H9 (cell line): Measurements from ENCODE around the gene C16orf92. TPM values are rescaled to one million over a fixed set of nuclear protein-coding genes. Genes with fewer than 3 reads are reported as not detected.
A peak's percentile ranks its signal among the peaks of the same experiment; 100 is the strongest.

ENCODE experiments used
- DNase-seq: peaks from one replicate; pipeline ENCODE4 v3.0.0-alpha.2; 2017
- H2AFZ ChIP-seq: one replicate; pipeline ENCODE4 v1.6.1; 2013; ENCODE audit warnings: mild to moderate bottlenecking, low read length, control low read depth, moderate library complexity
- H2AK5ac ChIP-seq: 2 replicates; pipeline ENCODE4 v1.6.1; 2013; ENCODE audit warnings: low read length, control low read depth, mixed read lengths; ENCODE audit not compliant: insufficient read length
- H2BK120ac ChIP-seq: one replicate; pipeline ENCODE4 v1.6.1; 2013; ENCODE audit warnings: low read depth, mild to moderate bottlenecking, low read length, control low read depth, inconsistent platforms; ENCODE audit not compliant: poor library complexity, severe bottlenecking
- H2BK12ac ChIP-seq: 2 replicates; pipeline ENCODE4 v1.6.1; 2013; ENCODE audit warnings: low read length, control low read depth, mixed read lengths, low read depth; ENCODE audit not compliant: insufficient read length
- H2BK15ac ChIP-seq: 2 replicates; pipeline ENCODE4 v1.6.1; 2013; ENCODE audit warnings: low read depth, low read length, control low read depth
- H2BK20ac ChIP-seq: one replicate; pipeline ENCODE4 v1.6.1; 2013; ENCODE audit warnings: low read depth, mild to moderate bottlenecking, low read length, control low read depth, inconsistent platforms; ENCODE audit not compliant: poor library complexity, severe bottlenecking
- H2BK5ac ChIP-seq: 2 replicates; pipeline ENCODE4 v1.6.1; 2013; ENCODE audit warnings: low read length, control low read depth, mixed read lengths; ENCODE audit not compliant: insufficient read length
- H3K14ac ChIP-seq: 2 replicates; pipeline ENCODE4 v1.6.1; 2013; ENCODE audit warnings: low read length, control low read depth; ENCODE audit not compliant: insufficient read depth
- H3K18ac ChIP-seq: 2 replicates; pipeline ENCODE4 v1.6.1; 2013; ENCODE audit warnings: low read depth, mild to moderate bottlenecking, mixed read lengths, low read length, control low read depth; ENCODE audit not compliant: insufficient read length
- H3K23ac ChIP-seq: 2 replicates; pipeline ENCODE4 v1.6.1; 2013; ENCODE audit warnings: low read length, control low read depth, mixed read lengths, low read depth; ENCODE audit not compliant: insufficient read length
- H3K23me2 ChIP-seq: 2 replicates; pipeline ENCODE4 v1.6.1; 2013; ENCODE audit warnings: low read depth, mild to moderate bottlenecking, mixed read lengths, low read length, control low read depth; ENCODE audit not compliant: insufficient read length, poor library complexity, severe bottlenecking
- H3K27ac ChIP-seq: 2 replicates; pipeline ENCODE4 v1.5.1; 2013; ENCODE audit warnings: low read length, control low read depth, mixed read lengths, low read depth; ENCODE audit not compliant: insufficient read length
- H3K27me3 ChIP-seq: 2 replicates; pipeline ENCODE4 v1.6.1; 2013; ENCODE audit warnings: low read length, control low read depth, inconsistent platforms; ENCODE audit not compliant: insufficient read depth
- H3K4ac ChIP-seq: 2 replicates; pipeline ENCODE4 v1.6.1; 2013; ENCODE audit warnings: low read depth, mild to moderate bottlenecking, control low read depth, inconsistent platforms, low read length, moderate library complexity
- H3K4me1 ChIP-seq: 2 replicates; pipeline ENCODE4 v1.6.1; 2013; ENCODE audit warnings: low read length, control low read depth, inconsistent platforms; ENCODE audit not compliant: insufficient read depth
- H3K4me2 ChIP-seq: 2 replicates; pipeline ENCODE4 v1.6.1; 2013; ENCODE audit warnings: low read length, control low read depth, mixed read lengths; ENCODE audit not compliant: insufficient read length, insufficient read depth
- H3K56ac ChIP-seq: 2 replicates; pipeline ENCODE4 v1.6.1; 2013; ENCODE audit warnings: low read depth, mild to moderate bottlenecking, mixed read lengths, low read length, control low read depth; ENCODE audit not compliant: insufficient read length
- H3K79me1 ChIP-seq: 2 replicates; pipeline ENCODE4 v1.6.1; 2013; ENCODE audit warnings: low read depth, mild to moderate bottlenecking, moderate library complexity, low read length, control low read depth, inconsistent platforms; ENCODE audit not compliant: insufficient read depth, poor library complexity, severe bottlenecking
- H3K79me2 ChIP-seq: 2 replicates; pipeline ENCODE4 v1.6.1; 2013; ENCODE audit warnings: low read length, control low read depth, inconsistent platforms; ENCODE audit not compliant: insufficient read depth
- H3K9ac ChIP-seq: 2 replicates; pipeline ENCODE4 v1.6.1; 2013; ENCODE audit warnings: low read length, control low read depth, mixed read lengths; ENCODE audit not compliant: insufficient read length; ENCODE audit errors: extremely low read depth
- H3K9me3 ChIP-seq: one replicate; pipeline ENCODE4 v1.6.1; 2013; ENCODE audit warnings: low read depth, low read length, inconsistent platforms; ENCODE audit not compliant: control insufficient read depth
- H3T11ph ChIP-seq: one replicate; pipeline ENCODE4 v1.6.1; 2013; ENCODE audit warnings: mild to moderate bottlenecking, low read length, control low read depth, inconsistent platforms
- H4K20me1 ChIP-seq: one replicate; pipeline ENCODE4 v1.6.1; 2013; ENCODE audit not compliant: control insufficient read depth, insufficient read length, insufficient read depth
- H4K5ac ChIP-seq: 2 replicates; pipeline ENCODE4 v1.6.1; 2013; ENCODE audit warnings: low read depth, mild to moderate bottlenecking, mixed read lengths, low read length, control low read depth; ENCODE audit not compliant: insufficient read length
- H4K8ac ChIP-seq: replicated peaks from 2 replicates; pipeline ENCODE4 v1.6.1; 2013; ENCODE audit warnings: low read length, control low read depth, mixed read lengths, low read depth; ENCODE audit not compliant: insufficient read length
- H4K91ac ChIP-seq: 2 replicates; pipeline ENCODE4 v1.6.1; 2013; ENCODE audit warnings: low read depth, mild to moderate bottlenecking, moderate library complexity, mixed read lengths, low read length, control low read depth; ENCODE audit not compliant: insufficient read length
- H3K27ac Mint-ChIP-seq, 3 experiments: 2 replicates in 2 of 3; 3 replicates in 1 of 3; pipeline ENCODE4 v1.8.0; 2020 to 2021; ENCODE audit warnings: mixed read lengths in 3 of 3, mild to moderate bottlenecking in 1 of 3, moderate library complexity in 1 of 3
- H3K27me3 Mint-ChIP-seq: 2 replicates; pipeline ENCODE4 v1.8.0; 2021; ENCODE audit warnings: low read depth, mild to moderate bottlenecking, moderate library complexity, mixed read lengths
- H3K36me3 Mint-ChIP-seq, 3 experiments: 2 replicates in 2 of 3; 3 replicates in 1 of 3; pipeline ENCODE4 v1.8.0; 2020 to 2021; ENCODE audit warnings: low read depth in 3 of 3, mixed read lengths in 3 of 3; ENCODE audit not compliant: insufficient read depth in 1 of 3
- H3K4me1 Mint-ChIP-seq, 2 experiments: 2 replicates each; pipeline ENCODE4 v1.8.0; 2020; ENCODE audit warnings: mixed read lengths in 2 of 2
- H3K4me3 Mint-ChIP-seq, 2 experiments: 2 replicates in 1 of 2; 3 replicates in 1 of 2; pipeline ENCODE4 v1.8.0; 2020 to 2021; ENCODE audit warnings: mild to moderate bottlenecking in 2 of 2, mixed read lengths in 2 of 2, moderate library complexity in 1 of 2
- H3K9me3 Mint-ChIP-seq, 2 experiments: 2 replicates in 1 of 2; 3 replicates in 1 of 2; pipeline ENCODE4 v1.8.0; 2020; ENCODE audit warnings: mild to moderate bottlenecking in 2 of 2, mixed read lengths in 2 of 2, moderate library complexity in 1 of 2
- CTCF ChIP-seq: fragments of 200-600 bp; sonication (generic); conservative IDR thresholded peaks from 3 replicates; pipeline ENCODE4 v1.8.0; 2021; ENCODE audit warnings: antibody characterized with exemption, mild to moderate bottlenecking
- WGBS: extraction: QIAGEN DNeasy Blood & Tissue Kit; methylation state at CpG from one replicate; pipeline ENCODE4 v1.1.7; 2013; ENCODE audit warnings: missing lambda C conversion rate, low lambda C conversion rate, mixed read lengths; ENCODE audit not compliant: insufficient read length; ENCODE audit errors: extremely low coverage; 5-methylcytosine and 5-hydroxymethylcytosine counted together
- total RNA-seq: library from RNA; stranded (reverse); gene quantifications from 2 replicates; pipeline ENCODE4 v1.2.1, GENCODE V29; 2021

C16orf92 gene
- total RNA-seq, 1 experiment from 2014 or later = not detected

DNA sequence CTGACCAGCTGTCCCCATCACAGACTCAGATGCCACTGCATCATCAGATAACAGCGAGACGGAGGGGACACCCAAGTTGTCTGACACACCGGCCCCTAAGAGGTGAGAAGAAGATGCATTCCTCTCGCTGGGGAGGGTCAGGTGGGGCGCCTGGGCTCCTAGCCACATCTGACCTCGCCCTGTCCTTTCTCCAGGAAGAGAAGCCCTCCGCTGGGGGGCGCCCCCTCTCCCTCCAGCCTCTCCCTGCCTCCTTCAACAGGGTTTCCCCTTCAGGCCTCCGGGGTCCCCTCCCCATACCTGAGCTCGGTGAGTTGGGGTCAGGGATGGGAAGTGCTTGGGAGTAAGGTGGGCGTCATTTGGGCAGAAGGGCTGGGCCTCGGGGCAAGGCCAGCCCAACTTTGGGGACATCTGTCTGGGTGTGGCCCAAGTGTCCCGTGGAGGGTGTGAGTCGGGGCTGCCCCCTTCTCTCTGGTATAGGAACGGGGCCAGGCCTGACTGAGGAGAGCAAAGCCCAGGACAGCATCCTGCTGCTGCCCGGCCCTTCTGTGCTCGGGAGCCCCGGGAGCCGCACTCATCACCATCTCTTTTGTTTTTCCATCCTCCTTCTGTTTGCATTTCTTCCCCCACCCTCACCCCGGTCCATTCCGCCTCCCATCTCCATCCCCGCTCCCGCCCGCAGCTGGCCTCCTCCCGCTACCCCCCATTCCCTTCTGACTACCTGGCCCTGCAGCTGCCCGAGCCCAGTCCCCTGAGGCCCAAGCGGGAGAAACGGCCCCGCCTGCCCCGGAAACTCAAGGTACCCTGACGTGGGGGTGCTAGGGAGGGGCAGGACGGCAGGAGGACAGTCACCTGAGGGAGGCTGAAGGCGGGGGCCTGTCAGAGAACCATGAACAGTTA, 22.0 kb upstream of the C16orf92 start:
- H4K8ac ChIP-seq = no peak overlapping the region
- no peak overlapping the region for H3K27ac ChIP-seq
- H2BK120ac ChIP-seq = no peak overlapping the region
- Mint-ChIP-seq H3K27me3 (no peaks in the 10 kb centered on the region; the same call in 1 of the 2 replicates), H3K4me3 (peak overlapping the region in 1 of 2 experiments; percentile 73; a peak in 3 of 5 replicates), H3K27ac (peak overlapping the region in 1 of 3 experiments; percentile 90; a peak in 1 of 7 replicates), H3K9me3 (no peaks in the 10 kb centered on the region; a peak in 1 of 5 replicates), H3K4me1 (peaks cover 5 to 28% of the 10 kb centered on the region in 2 experiments), H3K36me3 (peaks cover 27 to 55% (median 29%) of the 10 kb centered on the region in 3 experiments)
- peak overlapping the region; percentile 22 for H3K4me2 ChIP-seq
- no peak overlapping the region for H2BK5ac ChIP-seq
- H3K79me1 ChIP-seq = no peaks in the 10 kb centered on the region
- no peaks in the 10 kb centered on the region for H3K9me3 ChIP-seq
- no peaks in the 10 kb centered on the region for H4K20me1 ChIP-seq
- no peak overlapping the region for H3K56ac ChIP-seq
- no peak overlapping the region for H2AFZ ChIP-seq
- no peak overlapping the region for H2BK12ac ChIP-seq
- H3K79me2 ChIP-seq = no peaks in the 10 kb centered on the region; the same call in 1 of the 2 replicates
- no peak overlapping the region for H2BK20ac ChIP-seq
- H3K18ac ChIP-seq = no peak overlapping the region
- H4K5ac ChIP-seq = no peak overlapping the region
- H3K9ac ChIP-seq = no peak overlapping the region
- H3K4me1 ChIP-seq = 0 out of 2 replicates have a peak, but pooled peaks cover 2% of the 10 kb centered on the region
- peaks cover 9% of the 10 kb centered on the region for H3K23me2 ChIP-seq
- peak; percentile 69 for DNase-seq
- no peak overlapping the region for H4K91ac ChIP-seq
- H2BK15ac ChIP-seq = no peak overlapping the region
- no peaks in the 10 kb centered on the region for H3K27me3 ChIP-seq
- no peak overlapping the region for H2AK5ac ChIP-seq
- no CpG with 5 or more reads among the region's 33 CpGs for WGBS
- H3K14ac ChIP-seq = no peak overlapping the region
- no peak overlapping the region for H3K4ac ChIP-seq
- no peak overlapping the region for H3K23ac ChIP-seq
- peak; percentile 62 for TF ChIP-seq CTCF
- no peak overlapping the region for H3T11ph ChIP-seq
